ENCODE data around the gene CCND1.

GRCh38 chr11:69647761-69648497 lies 7.0 kb downstream of the CCND1 start:
- TF ChIP-seq, protein P1, sequence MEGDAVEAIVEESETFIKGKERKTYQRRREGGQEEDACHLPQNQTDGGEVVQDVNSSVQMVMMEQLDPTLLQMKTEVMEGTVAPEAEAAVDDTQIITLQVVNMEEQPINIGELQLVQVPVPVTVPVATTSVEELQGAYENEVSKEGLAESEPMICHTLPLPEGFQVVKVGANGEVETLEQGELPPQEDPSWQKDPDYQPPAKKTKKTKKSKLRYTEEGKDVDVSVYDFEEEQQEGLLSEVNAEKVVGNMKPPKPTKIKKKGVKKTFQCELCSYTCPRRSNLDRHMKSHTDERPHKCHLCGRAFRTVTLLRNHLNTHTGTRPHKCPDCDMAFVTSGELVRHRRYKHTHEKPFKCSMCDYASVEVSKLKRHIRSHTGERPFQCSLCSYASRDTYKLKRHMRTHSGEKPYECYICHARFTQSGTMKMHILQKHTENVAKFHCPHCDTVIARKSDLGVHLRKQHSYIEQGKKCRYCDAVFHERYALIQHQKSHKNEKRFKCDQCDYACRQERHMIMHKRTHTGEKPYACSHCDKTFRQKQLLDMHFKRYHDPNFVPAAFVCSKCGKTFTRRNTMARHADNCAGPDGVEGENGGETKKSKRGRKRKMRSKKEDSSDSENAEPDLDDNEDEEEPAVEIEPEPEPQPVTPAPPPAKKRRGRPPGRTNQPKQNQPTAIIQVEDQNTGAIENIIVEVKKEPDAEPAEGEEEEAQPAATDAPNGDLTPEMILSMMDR (IDR thresholded peaks at IDR 0.05; ENCODE audit: low read depth, low read length, poor library complexity, severe bottlenecking): no peak
- TF ChIP-seq EZH2phosphoT487 (IDR thresholded peaks at IDR 0.05; ENCODE audit: borderline replicate concordance, low read length): no peak

Data from DOHH2 (cell line).